Esophagus squamous epithelium (tissue), 4 donors: ENCODE measurements around the gene TMEFF2.

Experiments
- POLR2A ChIP-seq, 4 donors: fragments of 450-650 bp; IDR thresholded peaks; one replicate each; pipeline ENCODE4 v1.6.1; 2017; ENCODE audit warnings: antibody characterized with exemption in 4 of 4, mild to moderate bottlenecking in 4 of 4, moderate library complexity in 3 of 4
- TF ChIP-seq, protein P1 (sequence below), 6 experiments: fragments of 450-650 bp in 4 of 6; fragments of 200-600 bp in 2 of 6; sonication (generic) in 2 of 6; IDR thresholded peaks; one replicate each; pipeline ENCODE4 v1.5.1; 2016 to 2019; ENCODE audit warnings: antibody characterized with exemption in 6 of 6, mild to moderate bottlenecking in 4 of 6, moderate library complexity in 4 of 6

DNA sequence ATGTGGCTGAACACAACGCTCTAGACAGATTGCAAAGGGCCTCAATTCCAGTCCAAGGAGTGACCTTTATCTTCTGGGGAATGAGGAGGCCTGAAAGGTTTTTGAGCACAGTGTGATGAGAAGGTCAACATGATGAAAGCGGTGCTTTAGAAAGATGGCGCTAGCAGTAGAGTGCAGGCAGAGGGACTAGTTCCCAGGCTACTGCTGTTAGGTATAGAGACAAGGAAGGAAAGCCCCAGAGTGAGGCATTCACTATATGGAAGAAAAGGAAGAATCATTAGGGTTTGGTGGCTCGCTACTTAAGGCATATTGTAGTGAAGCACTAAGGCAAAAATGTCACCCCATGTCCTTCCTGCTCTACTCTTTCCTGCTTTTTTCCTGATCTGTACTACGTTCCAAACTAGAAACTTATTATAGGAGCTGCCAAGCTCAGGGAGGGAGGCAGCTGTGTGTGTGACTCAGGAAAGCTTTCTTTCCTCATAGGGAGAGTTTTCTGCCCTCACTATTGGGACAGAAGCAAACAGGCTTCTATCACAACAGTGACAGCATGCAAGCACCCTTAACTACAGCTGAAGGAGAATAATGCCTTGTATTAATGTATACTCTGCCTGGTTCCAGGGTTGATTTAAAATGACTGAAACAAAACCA, 187.0 kb downstream of the TMEFF2 start:
- no peak for TF ChIP-seq POLR2A (IDR thresholded peaks at IDR 0.05)
- TF ChIP-seq, protein P1, sequence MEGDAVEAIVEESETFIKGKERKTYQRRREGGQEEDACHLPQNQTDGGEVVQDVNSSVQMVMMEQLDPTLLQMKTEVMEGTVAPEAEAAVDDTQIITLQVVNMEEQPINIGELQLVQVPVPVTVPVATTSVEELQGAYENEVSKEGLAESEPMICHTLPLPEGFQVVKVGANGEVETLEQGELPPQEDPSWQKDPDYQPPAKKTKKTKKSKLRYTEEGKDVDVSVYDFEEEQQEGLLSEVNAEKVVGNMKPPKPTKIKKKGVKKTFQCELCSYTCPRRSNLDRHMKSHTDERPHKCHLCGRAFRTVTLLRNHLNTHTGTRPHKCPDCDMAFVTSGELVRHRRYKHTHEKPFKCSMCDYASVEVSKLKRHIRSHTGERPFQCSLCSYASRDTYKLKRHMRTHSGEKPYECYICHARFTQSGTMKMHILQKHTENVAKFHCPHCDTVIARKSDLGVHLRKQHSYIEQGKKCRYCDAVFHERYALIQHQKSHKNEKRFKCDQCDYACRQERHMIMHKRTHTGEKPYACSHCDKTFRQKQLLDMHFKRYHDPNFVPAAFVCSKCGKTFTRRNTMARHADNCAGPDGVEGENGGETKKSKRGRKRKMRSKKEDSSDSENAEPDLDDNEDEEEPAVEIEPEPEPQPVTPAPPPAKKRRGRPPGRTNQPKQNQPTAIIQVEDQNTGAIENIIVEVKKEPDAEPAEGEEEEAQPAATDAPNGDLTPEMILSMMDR (IDR thresholded peaks at IDR 0.05), result no peak
